D721Med (cell line): ENCODE data around the gene CFAP74.

Source experiments
- DNase-seq: peaks from one replicate; pipeline ENCODE4 v3.0.0; 2011; ENCODE audit warnings: low spot score; ENCODE audit not compliant: insufficient read length
- FAIRE-seq: peaks from 2 replicates; lab custom pipeline; 2011; peaks lifted over from hg19 to GRCh38; lab: Jason Lieb, UNC
- TF ChIP-seq, protein P1 (sequence below): IDR thresholded peaks from 2 replicates; pipeline ENCODE4 v1.5.1; 2012; ENCODE audit warnings: mild to moderate bottlenecking, control low read depth; ENCODE audit not compliant: insufficient read depth; ENCODE audit errors: missing control alignments

The CFAP74 gene

DNA sequence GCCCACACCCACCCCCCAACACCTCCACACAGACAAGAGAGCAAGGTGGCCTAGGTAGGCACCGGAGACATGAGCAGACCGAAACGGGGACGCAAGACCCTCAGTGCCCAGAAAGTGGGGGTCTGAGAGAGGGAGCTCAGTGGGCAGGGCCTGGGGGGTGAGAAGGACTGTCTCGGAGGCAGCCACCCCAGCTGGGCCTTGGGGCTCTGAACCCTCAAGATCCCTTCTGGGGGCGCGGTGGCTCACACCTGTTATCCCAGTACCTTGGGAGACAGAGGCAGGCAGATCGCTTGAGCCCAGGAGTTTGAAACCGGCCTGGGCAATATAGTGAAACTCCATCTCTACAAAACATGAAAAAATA, 103.6 kb downstream of the CFAP74 start:
- DNase-seq (no peak), FAIRE-seq (no peak)
- TF ChIP-seq, protein P1, sequence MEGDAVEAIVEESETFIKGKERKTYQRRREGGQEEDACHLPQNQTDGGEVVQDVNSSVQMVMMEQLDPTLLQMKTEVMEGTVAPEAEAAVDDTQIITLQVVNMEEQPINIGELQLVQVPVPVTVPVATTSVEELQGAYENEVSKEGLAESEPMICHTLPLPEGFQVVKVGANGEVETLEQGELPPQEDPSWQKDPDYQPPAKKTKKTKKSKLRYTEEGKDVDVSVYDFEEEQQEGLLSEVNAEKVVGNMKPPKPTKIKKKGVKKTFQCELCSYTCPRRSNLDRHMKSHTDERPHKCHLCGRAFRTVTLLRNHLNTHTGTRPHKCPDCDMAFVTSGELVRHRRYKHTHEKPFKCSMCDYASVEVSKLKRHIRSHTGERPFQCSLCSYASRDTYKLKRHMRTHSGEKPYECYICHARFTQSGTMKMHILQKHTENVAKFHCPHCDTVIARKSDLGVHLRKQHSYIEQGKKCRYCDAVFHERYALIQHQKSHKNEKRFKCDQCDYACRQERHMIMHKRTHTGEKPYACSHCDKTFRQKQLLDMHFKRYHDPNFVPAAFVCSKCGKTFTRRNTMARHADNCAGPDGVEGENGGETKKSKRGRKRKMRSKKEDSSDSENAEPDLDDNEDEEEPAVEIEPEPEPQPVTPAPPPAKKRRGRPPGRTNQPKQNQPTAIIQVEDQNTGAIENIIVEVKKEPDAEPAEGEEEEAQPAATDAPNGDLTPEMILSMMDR, result no peak

DNA sequence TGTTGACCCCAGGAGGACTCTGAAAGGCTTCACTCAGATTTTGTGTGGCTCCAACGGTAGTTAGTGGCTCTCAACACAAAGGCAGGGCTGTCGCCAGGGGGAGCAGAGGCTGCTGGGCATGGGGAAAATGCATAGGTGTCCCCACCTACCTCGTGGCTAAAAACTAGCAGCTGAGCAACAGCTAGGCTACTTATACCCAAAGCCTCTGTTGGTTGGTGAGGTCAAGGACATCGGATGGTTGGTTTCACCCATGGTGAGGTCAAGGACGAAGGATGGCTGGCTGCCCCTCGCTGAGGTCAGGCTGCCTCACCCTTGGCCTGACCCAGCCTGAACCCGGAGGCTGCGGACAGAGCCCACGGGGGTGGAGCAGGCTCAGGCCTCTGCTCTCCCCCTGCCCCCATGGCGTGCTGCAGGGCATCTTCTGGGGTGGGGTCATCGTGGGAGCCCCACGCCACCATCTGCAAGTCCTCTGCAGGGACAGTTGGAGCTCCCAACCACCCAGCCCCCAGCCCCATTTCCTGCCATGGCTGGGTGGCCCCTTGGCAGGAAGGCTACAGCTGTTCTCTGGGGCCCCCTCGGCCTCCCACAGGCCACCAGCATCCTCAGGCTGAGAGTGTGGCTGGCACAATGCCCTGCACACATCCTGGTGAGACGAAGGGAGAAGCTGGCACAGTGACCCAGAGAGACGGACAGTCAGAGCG, 104.2 kb downstream of the CFAP74 start:
- no peak for DNase-seq

DNA sequence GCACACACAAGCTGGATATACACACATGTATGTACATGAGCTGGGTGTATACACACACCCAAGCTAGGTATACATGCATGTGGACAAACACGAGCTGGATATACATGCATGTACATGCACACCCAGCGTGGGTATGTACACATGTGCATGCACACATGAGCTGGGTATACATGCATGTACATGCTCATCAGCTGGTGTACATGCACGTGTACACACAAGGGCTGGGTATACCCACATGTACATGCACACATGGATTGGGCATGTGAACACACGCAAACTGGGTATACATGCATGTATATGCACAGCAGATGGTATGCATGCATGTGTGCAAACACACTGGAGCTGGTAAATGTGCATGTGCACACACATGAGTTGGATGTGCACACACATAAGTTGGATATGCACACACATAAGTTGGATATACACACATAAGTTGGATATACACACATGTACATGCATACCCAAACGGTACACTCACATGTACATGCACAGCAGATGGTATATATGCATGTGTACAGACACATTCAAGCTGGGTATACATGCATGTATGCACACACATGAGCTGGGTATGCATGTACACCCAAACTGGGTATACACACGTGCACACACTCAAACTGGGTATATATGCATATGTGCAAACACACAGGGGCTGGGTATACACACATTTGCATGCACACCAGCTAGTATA, 105.2 kb downstream of the CFAP74 start:
- TF ChIP-seq, protein P1, result no peak
- FAIRE-seq (no peak), DNase-seq (no peak)

More for the DNA sequence above, 104.2 kb downstream of the CFAP74 start:
- TF ChIP-seq, protein P1, result peak; percentile 10
- no peak for FAIRE-seq

DNA sequence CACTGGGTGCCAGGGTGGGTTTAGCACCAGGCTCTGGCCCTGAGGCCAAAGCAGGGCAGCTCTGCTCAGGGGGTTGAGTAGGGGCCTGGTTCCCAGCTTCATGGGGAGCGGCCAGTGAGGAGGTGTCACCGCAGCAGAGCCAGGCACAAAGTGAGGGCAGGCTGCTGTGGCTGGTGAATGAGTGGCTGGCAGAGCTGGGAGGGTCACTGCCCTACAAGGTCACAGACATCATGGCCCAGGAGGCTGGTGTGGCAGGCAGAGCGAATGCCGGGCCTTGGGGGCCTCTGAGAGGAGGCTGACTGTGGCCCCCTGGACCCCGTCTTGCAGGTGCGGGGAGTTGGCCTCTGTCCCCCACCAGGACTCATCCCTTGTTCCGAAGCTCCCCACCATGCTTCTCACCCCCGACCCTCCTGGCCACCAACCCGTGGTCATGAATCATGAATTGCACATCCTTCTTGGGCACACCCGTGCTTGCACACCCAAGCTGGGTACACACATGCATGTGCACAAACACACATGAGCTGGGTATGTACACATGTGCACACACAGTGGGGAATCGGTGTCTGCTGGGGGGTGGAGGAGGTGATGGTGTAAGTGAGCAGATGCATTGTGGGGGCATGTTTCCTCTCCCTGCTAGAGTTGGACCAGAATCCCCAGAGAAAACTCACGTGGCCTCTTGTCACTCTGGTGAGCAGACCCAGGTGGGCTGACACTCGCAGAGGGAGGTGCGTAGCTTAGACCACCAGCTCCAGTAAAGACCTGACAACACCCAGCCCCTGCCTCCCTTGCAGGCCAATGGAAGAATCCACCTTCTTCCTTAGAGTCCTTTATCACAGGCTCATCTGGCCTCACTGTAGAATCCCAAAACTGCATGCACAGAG, 107.9 kb downstream of the CFAP74 start:
- FAIRE-seq (no peak), DNase-seq (no peak)
- TF ChIP-seq, protein P1, result no peak

DNA sequence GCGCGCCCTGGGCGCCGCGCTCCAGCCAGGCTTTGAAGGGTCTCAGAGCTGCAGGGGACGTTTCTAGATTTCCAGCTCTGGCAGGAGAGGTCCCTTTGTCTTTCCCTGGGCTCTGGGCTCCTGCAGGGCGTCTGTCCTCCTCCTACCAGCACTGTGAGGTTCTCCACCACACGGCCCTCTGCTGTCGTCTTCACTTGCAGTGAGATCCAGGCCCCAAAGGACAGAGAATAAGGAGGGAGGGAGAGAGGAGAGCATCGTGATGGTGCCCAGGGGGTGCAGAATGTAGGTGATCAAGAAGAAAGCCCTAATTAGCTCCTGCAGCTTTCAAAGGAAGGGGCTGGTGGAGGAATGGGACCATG, 108.5 kb downstream of the CFAP74 start:
- TF ChIP-seq, protein P1, result no peak
- no peak for FAIRE-seq
- no peak for DNase-seq

DNA sequence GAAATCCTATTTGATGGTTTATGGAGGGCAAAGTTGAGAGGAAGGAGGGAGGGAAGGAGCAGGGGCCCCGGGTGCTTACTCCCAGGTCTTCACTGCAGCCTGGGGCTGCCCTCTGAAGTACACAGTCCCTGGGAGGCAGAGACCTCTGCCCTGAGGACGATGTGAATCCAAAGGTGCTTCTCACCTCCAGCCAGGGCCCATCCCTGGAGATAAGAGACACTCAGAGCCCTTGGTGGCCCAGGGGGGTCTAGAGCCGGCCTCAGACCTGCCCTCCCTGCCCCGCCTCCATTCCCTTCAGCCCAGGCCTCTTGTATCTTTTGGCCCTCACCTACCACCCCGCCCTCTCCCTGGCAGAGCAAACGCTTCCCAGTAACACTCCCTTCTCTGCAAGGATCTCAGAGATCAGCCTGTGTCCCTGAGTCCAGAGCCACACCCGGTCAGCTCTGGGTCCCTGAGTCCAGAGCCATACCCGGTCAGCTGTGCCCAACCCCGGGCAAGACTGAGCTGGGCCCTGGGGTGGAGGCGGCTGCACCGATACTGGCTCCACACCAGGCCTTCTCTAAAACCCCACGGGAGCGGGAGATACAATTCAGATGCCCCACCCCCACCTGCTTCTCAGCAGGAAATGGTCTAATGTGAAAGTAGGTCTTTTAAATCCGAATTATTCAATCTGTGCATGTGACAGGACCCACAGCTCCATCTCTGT, 109.1 kb downstream of the CFAP74 start:
- TF ChIP-seq, protein P1, result no peak
- no peak for FAIRE-seq
- DNase-seq, result no peak
